OCI-LY1 (cell line): Measurements from ENCODE around the gene LTO1.

Experiments used
- H2AFZ ChIP-seq: fragments of 200-600 bp; sonication (generic), shearing (Covaris generic); 2 replicates; pipeline ENCODE4 v1.6.0; 2014; ENCODE audit warnings: antibody characterized with exemption, mild to moderate bottlenecking, low read length
- H3F3A ChIP-seq: fragments of 200-600 bp; sonication (generic), shearing (Covaris generic); 2 replicates; pipeline ENCODE4 v1.6.0; 2014; ENCODE audit warnings: mild to moderate bottlenecking, antibody characterized with exemption, low read length, moderate library complexity; ENCODE audit not compliant: insufficient read depth
- H3K27ac ChIP-seq: fragments of 200-600 bp; sonication (generic); 2 replicates; pipeline ENCODE4 v1.5.1; 2014; ENCODE audit warnings: low read length, mixed run types, mild to moderate bottlenecking, low read depth; ENCODE audit not compliant: poor library complexity, severe bottlenecking
- H3K27me3 ChIP-seq: fragments of 200-600 bp; sonication (generic); 2 replicates; pipeline ENCODE4 v1.6.0; 2014; ENCODE audit warnings: antibody characterized with exemption, mild to moderate bottlenecking, low read length, moderate library complexity; ENCODE audit not compliant: insufficient read depth
- H3K36me3 ChIP-seq: fragments of 200-600 bp; sonication (generic); 2 replicates; pipeline ENCODE4 v1.6.1; 2014; ENCODE audit warnings: mild to moderate bottlenecking, antibody characterized with exemption, low read length, moderate library complexity, mixed read lengths; ENCODE audit not compliant: insufficient read depth
- H3K4me1 ChIP-seq: fragments of 200-600 bp; sonication (generic); 2 replicates; pipeline ENCODE4 v1.5.1; 2014; ENCODE audit warnings: mild to moderate bottlenecking, low read length, moderate library complexity; ENCODE audit not compliant: insufficient read depth, severe bottlenecking
- H3K4me2 ChIP-seq: fragments of 200-600 bp; sonication (generic), shearing (Covaris generic); 2 replicates; pipeline ENCODE4 v1.6.1; 2014; ENCODE audit warnings: low read length
- H3K4me3 ChIP-seq: fragments of 200-600 bp; sonication (generic); 2 replicates; pipeline ENCODE4 v1.5.1; 2014; ENCODE audit warnings: low read length, low read depth, mild to moderate bottlenecking, mixed read lengths; ENCODE audit not compliant: poor library complexity, severe bottlenecking
- H3K79me2 ChIP-seq: fragments of 200-600 bp; shearing (Covaris generic); 2 replicates; pipeline ENCODE4 v1.6.1; 2016; ENCODE audit warnings: mixed run types, low read length, mixed read lengths; ENCODE audit not compliant: insufficient read depth
- H3K9ac ChIP-seq: fragments of 200-600 bp; sonication (generic), shearing (Covaris generic); 2 replicates; pipeline ENCODE4 v1.6.1; 2014; ENCODE audit warnings: mild to moderate bottlenecking, low read length, mixed read lengths
- H3K9me2 ChIP-seq: fragments of 200-600 bp; sonication (generic), shearing (Covaris generic); 2 replicates; pipeline ENCODE4 v1.6.1; 2014; ENCODE audit warnings: low read depth, mild to moderate bottlenecking, low read length, mixed read lengths
- H3K9me3 ChIP-seq: fragments of 200-600 bp; shearing (Covaris generic); 2 replicates; pipeline ENCODE4 v1.6.1; 2014; ENCODE audit warnings: low read length, mixed read lengths
- H4K20me1 ChIP-seq: fragments of 200-600 bp; sonication (generic), shearing (Covaris generic); 2 replicates; pipeline ENCODE4 v1.6.0; 2016; ENCODE audit warnings: mild to moderate bottlenecking, low read length; ENCODE audit not compliant: insufficient read depth
- CTCF ChIP-seq: fragments of 200-600 bp; sonication (generic), shearing (Covaris generic); IDR thresholded peaks from 2 replicates; pipeline ENCODE4 v1.5.1; 2017; ENCODE audit warnings: mild to moderate bottlenecking, antibody characterized with exemption, low read length, moderate library complexity, mixed read lengths
- EZH2 ChIP-seq: fragments of 200-600 bp; sonication (generic), shearing (Covaris generic); IDR thresholded peaks from 2 replicates; pipeline ENCODE4 v1.8.0; 2017; ENCODE audit warnings: borderline replicate concordance, mixed run types, mild to moderate bottlenecking, antibody characterized with exemption, low read length, moderate library complexity, mixed read lengths

The LTO1 gene

GRCh38 chr11:69645801-69646492 is 29.2 kb downstream of the LTO1 start:
- no peaks in the 10 kb centered on the region for H3K4me1 ChIP-seq
- no peak overlapping the region for H3K9ac ChIP-seq
- H3K79me2 ChIP-seq, result no peaks in the 10 kb centered on the region
- H3K4me2 ChIP-seq, result no peak overlapping the region
- H3K36me3 ChIP-seq, result no peaks in the 10 kb centered on the region
- no peaks in the 10 kb centered on the region for H3F3A ChIP-seq
- no peak overlapping the region for H3K27ac ChIP-seq
- H4K20me1 ChIP-seq, result no peaks in the 10 kb centered on the region
- no peaks in the 10 kb centered on the region for H3K9me3 ChIP-seq
- H3K4me3 ChIP-seq, result no peak overlapping the region
- TF ChIP-seq CTCF, result no peak
- no peak for TF ChIP-seq EZH2
- no peaks in the 10 kb centered on the region for H3K27me3 ChIP-seq
- no peaks in the 10 kb centered on the region for H3K9me2 ChIP-seq
- no peak overlapping the region for H2AFZ ChIP-seq

DNA sequence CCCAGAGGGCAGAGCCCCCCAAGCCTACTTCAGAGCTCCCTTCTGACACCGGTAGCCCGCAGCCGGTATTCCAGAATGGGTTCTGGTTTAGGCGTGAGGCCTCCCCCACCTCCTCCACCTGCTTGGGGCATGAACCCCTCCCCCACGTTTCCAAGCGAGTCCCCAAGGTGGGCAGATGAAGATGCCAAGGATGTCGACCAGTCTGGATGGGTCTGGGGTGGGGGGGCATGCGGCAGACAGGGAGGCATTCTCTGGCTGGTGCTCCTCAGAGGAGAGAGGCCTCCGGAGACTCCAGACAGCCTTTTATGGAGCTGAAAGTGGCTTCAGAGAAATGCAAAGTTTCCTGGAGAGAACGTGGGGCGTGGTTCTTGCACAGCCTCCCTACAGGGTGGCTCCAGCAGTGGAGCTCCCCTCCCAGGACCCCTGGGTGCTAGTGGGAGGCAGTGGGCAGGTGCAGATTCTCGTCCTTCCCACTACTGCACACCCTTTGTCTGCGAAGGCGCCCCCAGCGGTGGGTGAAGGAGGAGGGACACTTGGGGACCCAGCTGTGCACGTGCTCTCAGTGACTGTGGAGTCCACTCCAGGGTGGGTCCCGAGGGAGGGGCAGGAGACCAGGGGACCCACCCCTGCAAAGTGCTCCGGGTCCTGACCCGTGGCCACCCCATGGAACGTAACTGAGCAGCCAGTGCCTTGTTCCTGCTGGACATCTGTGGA is 30.0 kb downstream of the LTO1 start:
- H3K27ac ChIP-seq, result no peak overlapping the region
- H3K4me3 ChIP-seq, result no peak overlapping the region
- no peak for TF ChIP-seq EZH2
- TF ChIP-seq CTCF, result no peak
- H3K9ac ChIP-seq, result no peak overlapping the region
- no peaks in the 10 kb centered on the region for H3K79me2 ChIP-seq
- H4K20me1 ChIP-seq, result no peaks in the 10 kb centered on the region
- H3K4me2 ChIP-seq, result no peak overlapping the region
- no peaks in the 10 kb centered on the region for H3K27me3 ChIP-seq
- no peaks in the 10 kb centered on the region for H3K4me1 ChIP-seq
- H2AFZ ChIP-seq, result no peak overlapping the region
- no peaks in the 10 kb centered on the region for H3K9me3 ChIP-seq
- no peaks in the 10 kb centered on the region for H3K9me2 ChIP-seq
- no peaks in the 10 kb centered on the region for H3K36me3 ChIP-seq
- H3F3A ChIP-seq, result no peaks in the 10 kb centered on the region

- no peaks in the 10 kb centered on the region for H3K79me2 ChIP-seq
Observed at GRCh38 chr11:69644071-69644961, 30.8 kb downstream of the LTO1 start.

More at GRCh38 chr11:69644071-69644961, 30.8 kb downstream of the LTO1 start:
- TF ChIP-seq CTCF, result no peak
- TF ChIP-seq EZH2, result no peak
- H3K4me2 ChIP-seq, result no peak overlapping the region
- no peaks in the 10 kb centered on the region for H3F3A ChIP-seq
- no peaks in the 10 kb centered on the region for H3K9me2 ChIP-seq
- no peak overlapping the region for H3K27ac ChIP-seq
- no peak overlapping the region for H2AFZ ChIP-seq
- no peak overlapping the region for H3K4me3 ChIP-seq
- H3K36me3 ChIP-seq, result no peaks in the 10 kb centered on the region
- no peaks in the 10 kb centered on the region for H3K4me1 ChIP-seq
- no peaks in the 10 kb centered on the region for H3K27me3 ChIP-seq
- H3K9me3 ChIP-seq, result no peaks in the 10 kb centered on the region
- no peak overlapping the region for H3K9ac ChIP-seq
- H4K20me1 ChIP-seq, result no peaks in the 10 kb centered on the region
